PC-3 (cell line): Measurements from ENCODE around the gene TK2.

Source experiments
- CTCF ChIP-seq: fragments of 300-600 bp; sonication (generic); conservative IDR thresholded peaks from 2 replicates; pipeline ENCODE4 v1.5.1; 2017; ENCODE audit warnings: antibody characterized with exemption, low read depth, mild to moderate bottlenecking, low read length
- EZH2 ChIP-seq: fragments of 300-600 bp; sonication (generic); IDR thresholded peaks from one replicate; pipeline ENCODE4 v1.6.1; 2017; ENCODE audit warnings: antibody characterized with exemption, mild to moderate bottlenecking, low read length; ENCODE audit not compliant: unreplicated experiment
- EZH2phosphoT487 ChIP-seq: fragments of 300-600 bp; sonication (generic); IDR thresholded peaks from 2 replicates; pipeline ENCODE4 v1.6.1; 2018; ENCODE audit warnings: mild to moderate bottlenecking, antibody characterized with exemption, low read length, borderline replicate concordance

GRCh38 chr16:66493490-66494401 is 56.2 kb downstream of the TK2 start:
- TF ChIP-seq CTCF (no peak), EZH2 (no peak), EZH2phosphoT487 (no peak)
